Measurements from ENCODE around the gene NAALADL2. TPM values are rescaled to one million over a fixed set of nuclear protein-coding genes. Genes with fewer than 3 reads are reported as not detected.

The NAALADL2 gene
- total RNA-seq, 1 experiment from 2014 or later: 5.1 TPM

GRCh38 chr3:175200391-175201095 is 341.4 kb downstream of the NAALADL2 start:
- DNase-seq (ENCODE audit: low read depth): peak; percentile 67

GRCh38 chr3:175207361-175207760 is 348.2 kb downstream of the NAALADL2 start:
- peak; percentile 65 for DNase-seq (ENCODE audit: low read depth)

DNA sequence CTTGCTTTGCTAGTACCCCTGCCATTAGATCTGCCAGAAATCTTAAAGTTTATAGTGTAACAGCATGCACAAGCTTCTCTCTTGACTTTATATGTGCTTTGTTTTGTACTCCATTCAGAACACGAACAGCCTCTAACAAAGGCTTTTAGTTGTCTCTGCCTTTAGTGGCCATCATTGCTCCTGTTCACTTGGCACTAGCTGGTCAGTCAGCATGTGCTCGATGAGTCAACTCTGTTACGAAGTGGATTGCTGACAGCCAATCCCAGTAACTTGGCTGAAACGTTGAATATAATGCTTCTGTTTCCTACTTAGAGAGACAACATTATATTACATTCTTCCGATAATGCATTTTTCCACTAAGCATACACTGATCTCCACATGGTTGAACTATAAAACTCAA is 349.2 kb downstream of the NAALADL2 start:
- DNase-seq (ENCODE audit: low read depth): peak; percentile 29

GRCh38 chr3:175211466-175211865 is 352.3 kb downstream of the NAALADL2 start:
- DNase-seq (ENCODE audit: low read depth): no peak

DNA sequence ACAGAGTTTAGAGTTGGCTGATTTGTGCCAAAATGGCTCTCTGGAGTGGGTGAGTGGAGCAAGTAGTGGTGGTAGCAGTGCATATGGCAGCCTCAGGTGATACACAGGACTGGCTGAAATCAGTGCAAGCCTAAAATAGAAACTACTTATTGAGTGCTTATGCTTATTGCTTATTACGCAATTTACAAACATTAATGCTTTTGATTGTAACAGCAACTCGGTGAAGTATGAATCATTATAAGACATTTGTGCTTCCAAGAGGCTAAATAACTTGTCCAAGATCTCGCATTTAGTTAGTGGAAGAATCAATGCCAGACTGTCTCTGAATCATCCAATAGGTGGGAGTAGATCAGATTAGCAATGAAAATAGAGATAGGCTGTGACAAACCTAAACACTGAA is 353.8 kb downstream of the NAALADL2 start:
- DNase-seq (ENCODE audit: low read depth): peak; percentile 46

GRCh38 chr3:175214216-175214615 is 355.1 kb downstream of the NAALADL2 start:
- no peak for DNase-seq (ENCODE audit: low read depth)

GRCh38 chr3:175215833-175216232 is 356.7 kb downstream of the NAALADL2 start:
- DNase-seq (ENCODE audit: low read depth): no peak

DNA sequence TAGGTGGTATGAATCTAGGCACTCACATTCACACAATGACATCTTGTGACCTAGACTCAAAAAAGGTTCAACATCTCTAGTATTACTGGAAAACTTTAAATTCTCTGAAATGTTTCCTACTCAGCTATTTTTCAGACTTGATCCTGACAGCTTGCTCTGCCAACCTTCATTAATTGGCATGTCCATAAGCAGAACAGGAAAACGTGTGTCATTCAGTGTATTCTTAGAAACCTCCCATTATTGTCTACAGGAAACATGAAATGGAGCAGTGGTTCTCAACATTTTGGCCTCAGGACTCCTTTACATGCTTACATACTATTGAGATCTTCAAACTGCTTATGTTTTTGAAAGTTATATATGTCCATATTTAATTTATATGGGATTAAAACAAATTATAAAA is 363.2 kb downstream of the NAALADL2 start:
- DNase-seq (ENCODE audit: low read depth): peak; percentile 34

DNA sequence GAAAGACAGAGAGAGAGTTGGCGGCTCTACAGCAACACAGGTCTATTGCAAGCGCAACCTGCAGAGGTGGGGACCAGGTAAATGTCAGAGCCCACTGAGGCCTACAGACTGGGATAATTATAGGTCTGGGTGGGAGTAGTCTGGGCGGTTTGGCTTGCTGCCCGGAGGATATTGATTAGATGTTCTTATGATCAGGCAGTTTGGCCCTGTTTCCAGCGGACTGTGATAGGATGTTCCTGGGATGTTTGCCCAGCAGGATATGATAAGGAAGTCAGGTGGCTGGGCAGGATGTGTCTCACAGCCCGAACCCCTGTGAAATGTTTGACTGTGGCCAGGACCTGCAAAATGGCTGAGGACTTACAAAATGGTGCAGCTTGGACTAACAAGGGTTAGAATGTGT is 364.9 kb downstream of the NAALADL2 start:
- no peak for DNase-seq (ENCODE audit: low read depth)

DNA sequence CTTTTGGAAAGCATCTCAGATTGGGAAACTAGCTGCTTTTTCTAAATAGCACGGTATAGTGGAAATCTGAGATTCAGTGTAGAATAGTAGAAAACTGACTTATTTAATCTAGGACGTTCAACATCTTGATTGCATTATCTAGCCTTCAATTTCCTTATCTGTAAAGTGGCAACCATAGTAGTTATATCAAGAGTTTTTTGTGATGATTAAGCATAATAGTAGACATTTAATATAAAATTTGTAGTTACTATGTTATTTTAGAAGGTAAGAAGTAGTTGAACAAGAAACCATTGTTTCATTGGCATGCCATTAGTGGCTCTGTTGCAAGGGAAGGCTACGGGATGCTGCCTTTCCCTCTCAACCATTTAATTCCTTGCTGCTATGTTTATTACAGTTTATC is 367.3 kb downstream of the NAALADL2 start:
- DNase-seq (ENCODE audit: low read depth): no peak

GRCh38 chr3:175227126-175227525 is 368.0 kb downstream of the NAALADL2 start:
- no peak for DNase-seq (ENCODE audit: low read depth)

- no peak for DNase-seq (ENCODE audit: low read depth)
Observed at GRCh38 chr3:175233957-175234940, 375.1 kb downstream of the NAALADL2 start.

DNA sequence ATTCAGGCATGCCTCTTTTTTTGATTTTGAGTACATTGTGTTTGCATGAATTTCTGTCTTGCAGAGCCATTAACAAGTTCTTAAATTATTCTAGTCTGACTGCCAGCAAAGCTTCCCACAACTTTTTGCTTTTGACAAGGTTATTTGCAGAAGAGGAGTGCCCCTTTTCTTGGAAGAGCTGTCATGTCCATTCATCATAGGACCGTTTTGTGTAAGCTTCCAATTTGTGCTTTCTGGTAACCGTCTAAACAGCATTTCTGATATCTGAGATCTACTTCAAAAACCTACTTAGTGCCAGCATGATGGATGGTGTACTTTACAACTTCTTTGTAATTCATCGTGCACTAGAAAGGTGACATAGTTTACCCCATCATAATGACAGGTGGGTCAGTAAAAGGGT is 379.7 kb downstream of the NAALADL2 start:
- no peak for DNase-seq (ENCODE audit: low read depth)

DNA sequence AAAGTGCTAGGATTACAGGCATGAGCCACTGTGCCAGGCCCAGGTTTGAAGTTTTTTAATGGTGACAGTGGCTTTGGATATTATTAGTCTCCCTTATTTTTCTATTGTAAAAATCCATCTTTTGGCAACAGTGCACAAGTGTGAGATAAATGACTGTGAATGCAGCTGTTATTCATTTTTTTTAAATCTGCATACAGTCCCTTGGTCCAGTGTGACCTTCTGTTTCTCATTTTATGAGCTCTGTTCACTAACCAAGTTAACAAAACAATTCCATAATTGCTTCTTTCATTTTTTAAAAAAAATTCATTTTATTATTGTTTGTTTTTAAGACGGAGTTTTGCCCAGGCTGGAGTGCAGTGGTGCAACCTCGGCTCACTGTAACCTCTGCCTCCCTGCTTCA is 381.8 kb downstream of the NAALADL2 start:
- no peak for DNase-seq (ENCODE audit: low read depth)

DNA sequence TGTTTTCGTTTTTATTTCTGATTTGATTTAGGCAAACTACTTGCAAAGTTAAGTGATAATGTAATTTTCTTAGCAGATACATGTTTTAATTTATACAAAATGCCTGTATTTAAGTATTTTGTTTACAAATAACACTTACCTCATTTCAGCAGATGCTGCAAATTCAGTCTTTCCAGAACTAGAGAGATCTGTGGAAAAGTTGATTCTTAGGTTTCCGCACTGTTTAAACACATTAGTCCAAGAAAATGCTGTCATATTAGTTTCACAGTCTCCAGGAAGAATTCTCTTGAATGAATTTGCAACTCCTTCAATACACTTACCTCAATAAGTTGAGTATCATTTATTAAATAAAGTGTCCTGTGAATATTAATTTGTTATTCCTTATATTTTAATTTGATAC is 383.1 kb downstream of the NAALADL2 start:
- no peak for DNase-seq (ENCODE audit: low read depth)

DNA sequence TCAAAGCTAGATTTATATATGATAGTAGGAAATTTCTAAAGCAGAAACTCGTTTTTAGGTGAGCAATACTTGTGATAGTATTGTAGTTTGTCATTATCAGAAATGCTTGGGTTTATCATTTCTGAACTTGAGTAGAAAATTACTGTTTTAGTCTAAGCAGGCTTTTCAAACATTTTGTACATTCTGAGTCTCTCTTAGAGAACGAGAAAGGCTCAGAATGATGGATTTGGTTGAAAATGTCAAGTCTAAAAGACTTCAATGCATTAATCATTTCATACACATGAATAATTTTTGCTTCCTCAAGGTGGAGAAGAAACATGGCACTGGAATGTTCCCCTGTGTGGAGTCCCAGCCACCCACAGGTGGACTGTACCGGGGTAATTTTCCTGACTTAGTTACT is 387.1 kb downstream of the NAALADL2 start:
- no peak for DNase-seq (ENCODE audit: low read depth)

- DNase-seq (ENCODE audit: low read depth): no peak
Observed at GRCh38 chr3:175246766-175247165, 387.6 kb downstream of the NAALADL2 start.

- no peak for DNase-seq (ENCODE audit: low read depth)
Observed at GRCh38 chr3:175247629-175248028, 388.5 kb downstream of the NAALADL2 start.

DNA sequence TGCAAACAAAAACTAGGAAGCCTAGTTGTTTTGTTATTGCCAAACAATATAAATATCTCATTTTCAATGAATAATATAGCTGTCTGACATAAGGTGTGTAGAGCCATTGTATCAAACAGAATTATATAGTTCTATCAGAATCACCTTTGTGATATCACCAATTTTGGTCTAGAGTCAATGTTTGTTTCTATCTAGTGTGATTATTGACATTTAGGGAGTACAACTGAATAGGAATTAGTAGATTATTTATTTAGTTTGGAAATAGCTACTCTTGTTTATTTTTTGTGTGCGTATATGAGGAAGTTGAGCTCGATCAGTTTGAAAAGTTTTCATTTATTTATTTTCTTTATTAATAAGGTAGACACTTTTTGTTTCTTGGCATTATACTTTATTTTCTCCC is 389.7 kb downstream of the NAALADL2 start:
- no peak for DNase-seq (ENCODE audit: low read depth)

DNA sequence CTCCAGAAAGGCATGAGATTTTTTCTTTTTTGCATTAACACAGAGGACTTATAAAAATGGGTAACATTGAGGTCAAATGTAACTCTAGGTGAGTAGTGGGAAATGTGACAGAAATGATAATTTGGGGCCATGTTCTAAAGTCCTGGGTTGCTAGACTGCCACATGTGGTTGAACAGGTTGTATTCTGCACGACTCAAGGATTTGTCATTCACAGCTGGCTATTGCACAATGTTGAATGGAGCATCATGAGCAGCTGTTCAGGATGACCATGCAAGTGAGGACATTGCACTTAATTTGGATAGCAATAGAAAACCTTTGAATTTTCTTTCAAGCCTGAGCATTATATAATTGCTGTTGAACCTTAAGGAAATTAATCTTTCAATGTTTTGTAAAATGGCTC is 396.6 kb downstream of the NAALADL2 start:
- peak; percentile 59 for DNase-seq (ENCODE audit: low read depth)

DNA sequence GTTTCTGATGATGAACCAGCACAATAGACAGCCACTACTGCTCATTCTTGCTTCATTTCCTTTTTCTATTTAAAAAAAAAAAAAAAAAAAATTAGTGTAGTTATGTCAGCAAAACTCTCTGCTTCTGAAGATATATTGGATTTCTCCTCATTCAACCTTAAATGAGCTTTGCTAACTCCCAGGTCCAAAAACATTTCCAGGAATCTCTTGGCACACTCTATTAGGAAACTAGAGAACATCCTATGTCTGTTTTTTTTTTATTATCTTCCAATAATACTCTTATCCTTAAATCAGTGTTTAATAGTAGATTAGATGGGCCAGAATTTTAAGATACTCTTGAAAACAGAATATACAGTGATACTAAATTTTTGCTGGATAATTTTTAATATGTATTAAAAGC is 398.0 kb downstream of the NAALADL2 start:
- DNase-seq (ENCODE audit: low read depth): no peak

DNA sequence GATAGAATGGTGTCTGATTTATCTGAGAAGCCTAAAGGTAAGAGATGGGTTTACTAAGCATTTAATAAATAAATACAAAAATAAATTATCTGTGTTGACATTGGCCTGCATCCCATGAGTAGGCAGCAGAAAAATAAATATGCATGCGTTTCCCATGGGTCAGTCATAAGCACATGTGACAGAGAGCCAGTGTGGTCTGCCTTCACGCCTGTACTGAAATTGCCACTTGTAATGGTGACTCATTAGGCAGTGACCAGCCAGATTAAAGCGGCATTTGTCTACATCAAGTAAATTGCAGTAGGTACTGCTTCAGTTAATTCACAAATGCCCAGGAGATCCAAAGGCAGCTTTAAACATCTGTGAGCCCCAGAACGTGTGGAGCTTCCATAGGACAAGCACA is 399.6 kb downstream of the NAALADL2 start:
- DNase-seq (ENCODE audit: low read depth): peak; percentile 91
